ENCODE data around the gene AMY1C. TPM values are rescaled to one million over a fixed set of nuclear protein-coding genes. Genes with fewer than 3 reads are reported as not detected.
"Not testable (repeated sequence)": the region's sequence is repeated elsewhere in the genome, so short reads cannot be mapped to it uniquely, and the experiment has no call there.

Gene AMY1C
- not detected for total RNA-seq

DNA sequence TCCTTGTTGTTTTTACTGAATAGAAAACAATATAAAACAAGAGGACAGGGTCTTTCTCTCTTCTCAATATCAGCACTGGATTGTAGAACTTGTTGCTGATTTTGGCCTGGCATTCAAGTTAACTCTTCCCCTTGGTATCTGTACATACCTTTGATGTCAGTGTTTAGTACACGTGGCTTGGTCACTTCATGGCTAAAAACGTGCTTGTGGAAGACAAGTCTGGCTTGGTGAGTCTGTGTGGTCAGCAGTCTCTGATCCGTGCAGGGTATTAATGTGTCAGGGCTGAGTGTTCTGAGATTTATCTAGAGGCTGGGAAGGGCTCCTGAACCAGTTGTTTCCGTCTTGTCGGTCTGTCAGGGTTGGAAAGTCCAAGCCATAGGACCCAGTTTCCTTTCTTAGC lies at the start of gene AMY1C:
AMY1C (plus strand) TSS at position 301 of the 400 bp plus-strand sequence. CDS start 572 bp downstream, outside the sequence.
- CTCF ChIA-PET, POLR2A ChIA-PET: not testable (repeated sequence)

DNA sequence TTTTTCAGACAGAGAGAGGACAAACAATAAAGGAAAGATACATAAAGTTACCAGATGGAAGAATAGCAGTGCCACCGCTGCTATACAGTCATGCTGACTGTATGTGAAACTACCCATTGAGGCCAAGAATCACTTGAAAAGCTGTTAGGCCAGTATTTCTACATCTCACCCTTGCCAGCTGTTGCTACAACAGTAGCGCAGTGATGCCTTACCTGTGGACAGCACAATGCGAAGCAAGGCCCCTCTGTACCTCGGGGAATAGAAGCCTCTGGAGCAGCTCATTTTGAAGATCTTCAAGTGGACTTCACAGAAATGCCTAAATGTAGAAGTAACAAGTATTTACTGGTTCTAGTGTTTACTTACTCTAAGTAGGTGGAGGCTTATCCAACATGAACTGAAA lies 49.0 kb upstream of the AMY1C start:
- POLR2A ChIA-PET, CTCF ChIA-PET: not testable (repeated sequence)

DNA sequence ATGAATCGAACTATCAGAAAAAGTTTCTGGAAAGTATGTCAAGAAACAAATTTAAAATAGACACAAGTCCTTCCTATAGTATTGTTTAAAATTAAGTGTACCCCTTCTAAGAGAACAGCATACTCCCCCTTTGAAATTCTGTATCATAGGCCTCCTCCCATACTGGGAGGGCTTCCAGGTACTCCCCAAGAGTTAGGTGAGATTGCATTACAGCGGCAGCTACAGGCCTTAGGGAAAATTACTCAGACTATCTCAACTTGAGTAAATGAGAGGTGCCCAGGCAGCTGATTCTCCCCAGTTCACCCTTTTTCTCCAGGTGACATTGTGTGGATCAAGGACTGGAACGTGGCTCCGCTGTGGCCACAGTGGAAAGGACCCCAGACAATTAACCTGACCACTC lies 48.4 kb upstream of the AMY1C start:
- POLR2A ChIA-PET, CTCF ChIA-PET: not testable (repeated sequence)

- POLR2A ChIA-PET, CTCF ChIA-PET: not testable (repeated sequence)
These were observed 42.0 kb upstream of the AMY1C start for GRCh38 chr1:103707670-103708069.

GRCh38 chr1:103710381-103710780 lies 39.3 kb upstream of the AMY1C start:
- CTCF ChIA-PET, result not testable (repeated sequence)

DNA sequence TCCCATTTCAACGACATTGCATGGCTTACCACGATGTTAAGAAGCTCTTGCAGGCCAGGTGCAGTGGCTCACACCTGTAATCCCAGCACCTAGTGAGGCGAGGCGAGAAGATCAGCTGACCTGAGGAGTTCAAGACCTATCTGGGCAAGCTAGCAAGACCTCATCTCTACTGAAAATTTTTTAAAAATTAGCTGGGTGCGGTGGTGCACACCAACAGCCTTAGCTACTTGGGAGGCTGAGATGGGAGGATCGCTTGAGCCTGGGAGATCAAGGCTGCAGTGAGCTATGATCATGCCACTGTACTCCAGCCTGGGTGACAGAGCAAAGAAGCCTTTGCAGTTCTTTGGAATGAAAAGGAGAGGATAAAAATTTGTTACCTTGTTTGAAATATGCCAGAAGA lies 32.3 kb upstream of the AMY1C start:
- POLR2A ChIA-PET, CTCF ChIA-PET: not testable (repeated sequence)

More at GRCh38 chr1:103710381-103710780, 39.3 kb upstream of the AMY1C start:
- POLR2A ChIA-PET, result not testable (repeated sequence)

GRCh38 chr1:103721473-103721872 lies 28.2 kb upstream of the AMY1C start:
- POLR2A ChIA-PET, CTCF ChIA-PET: not testable (repeated sequence)

GRCh38 chr1:103735334-103735733 lies 14.4 kb upstream of the AMY1C start:
- CTCF ChIA-PET, POLR2A ChIA-PET: not testable (repeated sequence)

- POLR2A ChIA-PET, CTCF ChIA-PET: not testable (repeated sequence)
These were observed 11.7 kb upstream of the AMY1C start for GRCh38 chr1:103738031-103738430.

GRCh38 chr1:103744449-103744848 lies 5.2 kb upstream of the AMY1C start:
- CTCF ChIA-PET, POLR2A ChIA-PET: not testable (repeated sequence)

- POLR2A ChIA-PET, CTCF ChIA-PET: not testable (repeated sequence)
These were observed 4.7 kb upstream of the AMY1C start for GRCh38 chr1:103745040-103745439.

DNA sequence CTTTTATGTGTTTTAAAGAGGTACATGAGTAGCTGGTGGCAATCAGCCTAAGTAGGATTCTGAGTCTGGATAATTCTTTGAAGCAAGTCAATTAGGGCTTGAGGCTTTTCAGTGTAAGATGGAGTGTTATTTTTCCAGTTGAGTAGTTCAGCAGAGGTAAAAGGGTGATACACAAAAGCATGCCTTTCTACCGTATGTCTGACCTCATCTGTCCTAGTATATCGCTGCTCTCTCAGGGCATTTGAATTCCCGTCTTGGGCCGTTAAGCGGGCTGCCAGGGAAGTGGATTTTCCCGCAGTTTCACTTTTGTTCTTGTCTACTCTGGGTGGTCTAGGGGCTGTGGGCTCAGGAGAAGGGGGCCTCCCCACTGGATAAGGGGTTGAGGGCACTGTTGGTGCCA lies 1.4 kb upstream of the AMY1C start:
- POLR2A ChIA-PET, CTCF ChIA-PET: not testable (repeated sequence)

DNA sequence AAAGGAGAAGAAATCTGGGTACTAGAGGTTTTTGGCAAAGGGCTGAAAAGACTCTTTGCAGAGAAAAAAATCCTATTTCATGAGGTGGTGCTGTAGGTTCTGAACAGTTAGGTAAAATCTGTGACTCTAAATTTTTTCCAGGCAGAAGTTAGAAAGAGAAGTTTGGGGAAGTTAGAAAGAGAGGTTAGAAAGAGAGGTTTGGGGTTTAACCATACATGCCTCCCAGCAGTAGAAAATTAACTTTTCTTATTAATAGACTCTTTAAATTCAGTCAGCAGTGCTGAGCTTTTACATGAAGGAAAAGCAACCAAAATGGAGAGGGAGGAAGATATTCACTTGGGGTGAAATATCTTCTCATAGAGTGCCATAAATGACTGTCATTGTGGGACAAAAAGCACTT lies 12.2 kb downstream of the AMY1C start:
- CTCF ChIA-PET, result no interaction called here
- POLR2A ChIA-PET, result no interaction called here

GRCh38 chr1:103779932-103780331 lies 30.2 kb downstream of the AMY1C start:
- ChIA-PET CTCF (no interaction called here), POLR2A (no interaction called here)

GRCh38 chr1:103783944-103784377 lies 34.3 kb downstream of the AMY1C start:
- CTCF ChIA-PET, result no interaction called here
- POLR2A ChIA-PET, result no interaction called here

- POLR2A ChIA-PET, result no interaction called here
These were observed 38.7 kb downstream of the AMY1C start for GRCh38 chr1:103788377-103788776.

GRCh38 chr1:103790172-103790571 lies 40.5 kb downstream of the AMY1C start:
- CTCF ChIA-PET, result no interaction called here
- POLR2A ChIA-PET, result no interaction called here

More at GRCh38 chr1:103788377-103788776, 38.7 kb downstream of the AMY1C start:
- CTCF ChIA-PET, result no interaction called here

Other genes with a start within 250 kb of the AMY1C start
- gene RNPC3, start 224.2 kb upstream of the AMY1C start, total RNA-seq, result 10 to 100 TPM; 15.0 to 15.1 TPM
- gene AMY2B, start 178.3 kb upstream of the AMY1C start, total RNA-seq, result 1 to 10 TPM; 3.1 to 3.3 TPM
- gene AMY2A, start 132.5 kb upstream of the AMY1C start, total RNA-seq, result not detected
- gene AMY1A, start 94.1 kb upstream of the AMY1C start, total RNA-seq, result not detected
- not detected for gene AMY1B, start 53.7 kb upstream of the AMY1C start, total RNA-seq